Colonic mucosa (tissue), 4 donors: ENCODE measurements around the gene SNCG. TPM values are rescaled to one million over a fixed set of nuclear protein-coding genes. Genes with fewer than 3 reads are reported as not detected.

Source experiments
- DNase-seq: peaks from one replicate; pipeline ENCODE4 v3.0.0-alpha.2; 2020
- H3K27ac ChIP-seq: fragments of 200-600 bp; one replicate; pipeline ENCODE4 v1.8.0; 2021
- H3K27me3 ChIP-seq: fragments of 200-600 bp; one replicate; pipeline ENCODE4 v1.8.0; 2021
- H3K36me3 ChIP-seq: fragments of 200-600 bp; one replicate; pipeline ENCODE4 v1.8.0; 2021
- H3K4me1 ChIP-seq: fragments of 200-600 bp; one replicate; pipeline ENCODE4 v1.8.0; 2021; ENCODE audit warnings: mild to moderate bottlenecking
- H3K4me3 ChIP-seq: fragments of 200-600 bp; one replicate; pipeline ENCODE4 v1.8.0; 2021
- H3K9ac ChIP-seq, 2 donors: one replicate each; pipeline ENCODE4 v1.7.0; 2013; ENCODE audit warnings: control low read depth in 2 of 2, low read depth in 2 of 2, low read length in 2 of 2
- H3K9me3 ChIP-seq: fragments of 200-600 bp; one replicate; pipeline ENCODE4 v1.8.0; 2021
- intact Hi-C: fragments of 100-400 bp; cut with DNase I; formaldehyde crosslinking; loops from one replicate; pipeline ENCODE4 v1.14.1; 2022
- total RNA-seq, 2 donors: library from RNA; stranded (reverse); fragmentation: NEBNext Ultra II Directional in 1 of 2; extraction: Animal tissue kit (Norgen Biotek cat#: 25700) in 1 of 2; gene quantifications; one replicate each; pipeline ENCODE4 v1.2.1, GENCODE V29; 2021
- TF ChIP-seq, protein P1 (sequence below): fragments of 200-600 bp; IDR thresholded peaks from one replicate; pipeline ENCODE4 v1.8.0; 2022; ENCODE audit warnings: antibody characterized with exemption, mild to moderate bottlenecking
- donor health status: healthy.
- donor health status: DM: no; HTN: no; CAD: no.
- donor health status: DM: no; HTN: no; CAD: no.

SNCG gene
- total RNA-seq, 2 donors from 2014 or later, result 2.6 to 6.6 TPM

GRCh38 chr10:86964061-86964846 lies 5.9 kb downstream of the SNCG start:
- Histone ChIP-seq H3K4me1 (peaks cover 5% of the 10 kb centered on the region), H3K9me3 (no peaks in the 10 kb centered on the region), H3K27ac (no peak overlapping the region), H3K27me3 (no peaks in the 10 kb centered on the region), H3K9ac (no peak overlapping the region), H3K4me3 (no peak overlapping the region), H3K36me3 (no peaks in the 10 kb centered on the region)
- TF ChIP-seq, protein P1, sequence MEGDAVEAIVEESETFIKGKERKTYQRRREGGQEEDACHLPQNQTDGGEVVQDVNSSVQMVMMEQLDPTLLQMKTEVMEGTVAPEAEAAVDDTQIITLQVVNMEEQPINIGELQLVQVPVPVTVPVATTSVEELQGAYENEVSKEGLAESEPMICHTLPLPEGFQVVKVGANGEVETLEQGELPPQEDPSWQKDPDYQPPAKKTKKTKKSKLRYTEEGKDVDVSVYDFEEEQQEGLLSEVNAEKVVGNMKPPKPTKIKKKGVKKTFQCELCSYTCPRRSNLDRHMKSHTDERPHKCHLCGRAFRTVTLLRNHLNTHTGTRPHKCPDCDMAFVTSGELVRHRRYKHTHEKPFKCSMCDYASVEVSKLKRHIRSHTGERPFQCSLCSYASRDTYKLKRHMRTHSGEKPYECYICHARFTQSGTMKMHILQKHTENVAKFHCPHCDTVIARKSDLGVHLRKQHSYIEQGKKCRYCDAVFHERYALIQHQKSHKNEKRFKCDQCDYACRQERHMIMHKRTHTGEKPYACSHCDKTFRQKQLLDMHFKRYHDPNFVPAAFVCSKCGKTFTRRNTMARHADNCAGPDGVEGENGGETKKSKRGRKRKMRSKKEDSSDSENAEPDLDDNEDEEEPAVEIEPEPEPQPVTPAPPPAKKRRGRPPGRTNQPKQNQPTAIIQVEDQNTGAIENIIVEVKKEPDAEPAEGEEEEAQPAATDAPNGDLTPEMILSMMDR, result no peak
- intact Hi-C loops, result no loop called here
- DNase-seq, result no peak

DNA sequence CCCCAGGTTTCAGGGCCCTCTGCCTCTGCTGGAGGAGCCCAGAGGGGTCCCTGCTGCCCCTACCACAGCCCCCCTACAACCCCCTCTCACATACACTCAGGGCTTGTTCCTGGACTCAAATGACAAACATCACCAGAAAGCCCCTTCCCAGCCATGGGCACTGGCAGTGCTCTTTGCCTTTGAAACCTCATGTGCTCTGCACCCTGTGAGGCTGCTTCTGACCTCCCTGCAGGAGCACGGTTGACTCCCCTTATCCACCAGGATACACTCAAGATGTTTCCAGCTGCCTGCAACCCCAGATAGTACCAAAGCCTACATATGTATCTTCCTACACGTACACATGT lies 6.4 kb downstream of the SNCG start:
- no peaks in the 10 kb centered on the region for H3K9me3 ChIP-seq
- no peak overlapping the region for H3K27ac ChIP-seq
- no peak overlapping the region for H3K4me3 ChIP-seq
- H3K9ac ChIP-seq, result no peak overlapping the region
- TF ChIP-seq, protein P1, result no peak
- peaks cover 5% of the 10 kb centered on the region for H3K4me1 ChIP-seq
- H3K27me3 ChIP-seq, result no peaks in the 10 kb centered on the region
- DNase-seq, result no peak
- intact Hi-C loops, result no loop called here
- H3K36me3 ChIP-seq, result no peaks in the 10 kb centered on the region

GRCh38 chr10:86965986-86966654 lies 7.7 kb downstream of the SNCG start:
- no peak for DNase-seq
- Histone ChIP-seq H3K36me3 (no peaks in the 10 kb centered on the region), H3K9me3 (no peaks in the 10 kb centered on the region), H3K9ac (no peak overlapping the region), H3K27me3 (no peaks in the 10 kb centered on the region), H3K4me1 (peaks cover 5% of the 10 kb centered on the region), H3K27ac (peak overlapping the region; percentile 12), H3K4me3 (no peak overlapping the region)
- TF ChIP-seq, protein P1, result no peak
- intact Hi-C loops, result no loop called here

DNA sequence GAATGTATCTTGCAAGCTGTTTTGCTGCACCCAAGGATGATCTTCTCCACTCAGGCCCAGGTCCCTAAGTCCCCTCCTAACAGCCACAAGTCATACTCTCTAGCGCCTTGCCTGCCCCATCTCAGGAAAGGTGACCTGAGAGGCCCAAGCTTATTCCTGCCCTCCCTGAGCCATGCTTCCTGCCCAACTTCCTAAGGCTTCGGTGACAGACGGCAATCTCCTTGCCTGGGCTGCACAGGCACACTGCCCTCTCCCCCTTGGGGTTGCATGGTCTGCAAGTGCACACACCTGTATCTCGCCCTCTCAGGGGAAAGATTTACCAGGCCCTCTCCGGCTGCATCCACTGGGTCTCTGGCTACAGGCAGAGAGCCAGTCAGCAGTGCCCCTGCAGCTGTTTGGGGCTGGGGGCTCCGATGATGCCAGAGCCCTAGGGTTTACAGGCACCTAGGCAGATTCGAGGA lies 9.1 kb downstream of the SNCG start:
- intact Hi-C loops, result no loop called here
- H3K4me1 ChIP-seq, result peaks cover 9% of the 10 kb centered on the region
- no peaks in the 10 kb centered on the region for H3K9me3 ChIP-seq
- TF ChIP-seq, protein P1, result no peak
- peak overlapping the region in 1 of 2 donors; percentile 81 for H3K9ac ChIP-seq
- peak; percentile 26 for DNase-seq
- no peak overlapping the region for H3K27ac ChIP-seq
- H3K4me3 ChIP-seq, result no peak overlapping the region
- no peaks in the 10 kb centered on the region for H3K27me3 ChIP-seq
- H3K36me3 ChIP-seq, result no peaks in the 10 kb centered on the region

GRCh38 chr10:86968271-86968993 lies 10.0 kb downstream of the SNCG start, which contains the start of gene ADIRF:
ADIRF (plus strand) TSS chr10:86968482; CDS start chr10:86968545, 63 bp downstream.
- Histone ChIP-seq H3K4me3 (peak within 1 kb of the TSS; percentile 39), H3K9me3 (no peaks in the 10 kb centered on the region), H3K9ac (peak within 1 kb of the TSS; percentile 81 to 83), H3K36me3 (no peaks in the 10 kb centered on the region), H3K4me1 (peaks cover 9% of the 10 kb centered on the region), H3K27me3 (no peaks in the 10 kb centered on the region), H3K27ac (peak within 1 kb of the TSS; percentile 69)
- peak; percentile 82 for DNase-seq
- intact Hi-C loops, result no loop called here
- TF ChIP-seq, protein P1, result no peak
